Stimulated activated CD4-positive, alpha-beta T cell treated with anti-CD3 and anti-CD28 coated beads, Interleukin-2, amount 100 ng/mL, for 48 hours (primary cell): ENCODE data around the gene MYO3B.
"Not testable (repeated sequence)": the region's sequence is repeated elsewhere in the genome, so short reads cannot be mapped to it uniquely, and the experiment has no call there.

ENCODE experiments used
- DNase-seq, 2 donors: peaks; one replicate each; pipeline ENCODE4 v3.0.0-alpha.2; 2020

MYO3B gene

GRCh38 chr2:170263728-170264521 lies 86.0 kb downstream of the MYO3B start:
- not testable (repeated sequence) for DNase-seq

- DNase-seq, result no peak
Observed at GRCh38 chr2:170264522-170264860, 86.5 kb downstream of the MYO3B start.

- no peak for DNase-seq
Observed at GRCh38 chr2:170264865-170265264, 86.9 kb downstream of the MYO3B start.

- no peak for DNase-seq
Observed at GRCh38 chr2:170265321-170265720, 87.4 kb downstream of the MYO3B start.

- no peak for DNase-seq
Observed at GRCh38 chr2:170266358-170266757, 88.4 kb downstream of the MYO3B start.

GRCh38 chr2:170267071-170267470 lies 89.1 kb downstream of the MYO3B start:
- DNase-seq, result no peak

- no peak for DNase-seq
Observed at GRCh38 chr2:170270278-170270864, 92.4 kb downstream of the MYO3B start.

GRCh38 chr2:170271340-170271739 lies 93.4 kb downstream of the MYO3B start:
- DNase-seq, result no peak

GRCh38 chr2:170276056-170276455 lies 98.1 kb downstream of the MYO3B start:
- DNase-seq, result no peak

GRCh38 chr2:170276925-170277629 lies 99.1 kb downstream of the MYO3B start:
- DNase-seq, result no peak

GRCh38 chr2:170277951-170278350 lies 100.0 kb downstream of the MYO3B start:
- DNase-seq, result no peak

- DNase-seq, result not testable (repeated sequence)
Observed at GRCh38 chr2:170279615-170280014, 101.7 kb downstream of the MYO3B start.

- DNase-seq, result no peak
Observed at GRCh38 chr2:170282851-170283250, 104.9 kb downstream of the MYO3B start.

- DNase-seq, result no peak
Observed at GRCh38 chr2:170284205-170284604, 106.3 kb downstream of the MYO3B start.

- no peak for DNase-seq
Observed at GRCh38 chr2:170288859-170289258, 110.9 kb downstream of the MYO3B start.

GRCh38 chr2:170291474-170291873 lies 113.5 kb downstream of the MYO3B start:
- no peak for DNase-seq

GRCh38 chr2:170292415-170292814 lies 114.5 kb downstream of the MYO3B start:
- no peak for DNase-seq

- no peak for DNase-seq
Observed at GRCh38 chr2:170297496-170297895, 119.5 kb downstream of the MYO3B start.

- no peak for DNase-seq
Observed at GRCh38 chr2:170298115-170298514, 120.2 kb downstream of the MYO3B start.

GRCh38 chr2:170298861-170299429 lies 121.0 kb downstream of the MYO3B start:
- DNase-seq, result no peak

GRCh38 chr2:170300993-170301392 lies 123.0 kb downstream of the MYO3B start:
- no peak for DNase-seq

- no peak for DNase-seq
Observed at GRCh38 chr2:170301626-170302025, 123.7 kb downstream of the MYO3B start.

GRCh38 chr2:170305711-170306110 lies 127.8 kb downstream of the MYO3B start:
- DNase-seq, result no peak
